PC-9 (cell line): ENCODE measurements around the gene NDUFS5. TPM values are rescaled to one million over a fixed set of nuclear protein-coding genes. Genes with fewer than 3 reads are reported as not detected.
"Not testable (repeated sequence)": the region's sequence is repeated elsewhere in the genome, so short reads cannot be mapped to it uniquely, and the experiment has no call there.

Experiments
- BruUV-seq: library from RNA; stranded (reverse); fragments of 400-500 nt; replicated peaks from 2 replicates; lab custom pipeline; 2021; lab: Mats Ljungman, UMichigan
- CTCF ChIA-PET: fragments of 300-600 bp; sonication (Branson Sonifier 250); formaldehyde crosslinking; loops from one replicate; lab custom pipeline; 2022; ENCODE audit warnings: antibody characterized with exemption; lab: Charles Lee
- POLR2A ChIA-PET: fragments of 300-600 bp; sonication (Branson Sonifier 250); formaldehyde crosslinking; loops from one replicate; lab custom pipeline; 2022; ENCODE audit warnings: antibody characterized with exemption; ENCODE audit not compliant: unreplicated experiment; lab: Charles Lee
- DNase-seq, 2 experiments: peaks; one replicate each; pipeline versions ENCODE4 v3.0.0 to v3.0.0-alpha.2; 2015 to 2022; ENCODE audit warnings: mixed read lengths in 1 of 2
- H2AFZ ChIP-seq: fragments of 200-600 bp; sonication (generic); 2 replicates; pipeline ENCODE4 v1.8.1; 2017; ENCODE audit warnings: antibody characterized with exemption
- H3F3A ChIP-seq: fragments of 200-600 bp; sonication (generic); 2 replicates; pipeline ENCODE4 v1.8.1; 2017; ENCODE audit warnings: antibody characterized with exemption, mild to moderate bottlenecking, low read depth; ENCODE audit not compliant: insufficient read depth
- H3K27ac ChIP-seq: fragments of 200-600 bp; sonication (generic); 2 replicates; pipeline ENCODE4 v1.6.1; 2016; ENCODE audit warnings: mixed run types
- H3K27me3 ChIP-seq: fragments of 200-600 bp; sonication (generic); 2 replicates; pipeline ENCODE4 v1.6.1; 2016; ENCODE audit warnings: low read depth, mixed run types; ENCODE audit not compliant: insufficient read depth
- H3K36me3 ChIP-seq: fragments of 200-600 bp; sonication (generic); 2 replicates; pipeline ENCODE4 v1.6.1; 2016; ENCODE audit warnings: low read depth, mixed run types
- H3K4me1 ChIP-seq: fragments of 200-600 bp; sonication (generic); replicated peaks from 2 replicates; pipeline ENCODE4 v1.6.1; 2016; ENCODE audit warnings: mixed run types; ENCODE audit not compliant: insufficient read depth
- H3K4me2 ChIP-seq: fragments of 200-600 bp; sonication (generic); 2 replicates; pipeline ENCODE4 v1.6.1; 2017; ENCODE audit warnings: mixed run types
- H3K4me3 ChIP-seq: fragments of 200-600 bp; sonication (generic); 2 replicates; pipeline ENCODE4 v1.6.1; 2016; ENCODE audit warnings: mixed run types
- H3K79me2 ChIP-seq: fragments of 200-600 bp; sonication (generic); 2 replicates; pipeline ENCODE4 v1.6.1; 2017; ENCODE audit warnings: low read depth, mixed run types
- H3K9me2 ChIP-seq: fragments of 200-600 bp; sonication (generic); 2 replicates; pipeline ENCODE4 v1.8.1; 2017; ENCODE audit warnings: mild to moderate bottlenecking; ENCODE audit not compliant: insufficient read depth
- H3K9me3 ChIP-seq: fragments of 200-600 bp; sonication (generic); 2 replicates; pipeline ENCODE4 v1.8.1; 2016; ENCODE audit warnings: low read depth; ENCODE audit not compliant: insufficient read depth
- H4K20me1 ChIP-seq: fragments of 200-600 bp; sonication (generic); 2 replicates; pipeline ENCODE4 v1.8.1; 2017; ENCODE audit not compliant: insufficient read depth
- EZH2 ChIP-seq: fragments of 200-600 bp; sonication (generic); IDR thresholded peaks from 2 replicates; pipeline ENCODE4 v1.8.0; 2017; ENCODE audit warnings: antibody characterized with exemption, low read depth
- intact Hi-C: fragments of 100-400 bp; cut with micrococcal nuclease; formaldehyde crosslinking; loops from one replicate; pipeline ENCODE4 v1.10.0; 2022; ENCODE audit not compliant: unreplicated experiment
- total RNA-seq: library from RNA; stranded (reverse); gene quantifications from 2 replicates; pipeline ENCODE4 v1.2.3, GENCODE V29; 2021
- TF ChIP-seq, protein P1 (sequence below): fragments of 200-600 bp; sonication (generic); conservative IDR thresholded peaks from 2 replicates; pipeline ENCODE4 v1.6.1; 2017; ENCODE audit warnings: mixed run types, antibody characterized with exemption, mild to moderate bottlenecking, moderate library complexity

NDUFS5 gene
- total RNA-seq, 1 experiment from 2014 or later: 498 TPM

DNA sequence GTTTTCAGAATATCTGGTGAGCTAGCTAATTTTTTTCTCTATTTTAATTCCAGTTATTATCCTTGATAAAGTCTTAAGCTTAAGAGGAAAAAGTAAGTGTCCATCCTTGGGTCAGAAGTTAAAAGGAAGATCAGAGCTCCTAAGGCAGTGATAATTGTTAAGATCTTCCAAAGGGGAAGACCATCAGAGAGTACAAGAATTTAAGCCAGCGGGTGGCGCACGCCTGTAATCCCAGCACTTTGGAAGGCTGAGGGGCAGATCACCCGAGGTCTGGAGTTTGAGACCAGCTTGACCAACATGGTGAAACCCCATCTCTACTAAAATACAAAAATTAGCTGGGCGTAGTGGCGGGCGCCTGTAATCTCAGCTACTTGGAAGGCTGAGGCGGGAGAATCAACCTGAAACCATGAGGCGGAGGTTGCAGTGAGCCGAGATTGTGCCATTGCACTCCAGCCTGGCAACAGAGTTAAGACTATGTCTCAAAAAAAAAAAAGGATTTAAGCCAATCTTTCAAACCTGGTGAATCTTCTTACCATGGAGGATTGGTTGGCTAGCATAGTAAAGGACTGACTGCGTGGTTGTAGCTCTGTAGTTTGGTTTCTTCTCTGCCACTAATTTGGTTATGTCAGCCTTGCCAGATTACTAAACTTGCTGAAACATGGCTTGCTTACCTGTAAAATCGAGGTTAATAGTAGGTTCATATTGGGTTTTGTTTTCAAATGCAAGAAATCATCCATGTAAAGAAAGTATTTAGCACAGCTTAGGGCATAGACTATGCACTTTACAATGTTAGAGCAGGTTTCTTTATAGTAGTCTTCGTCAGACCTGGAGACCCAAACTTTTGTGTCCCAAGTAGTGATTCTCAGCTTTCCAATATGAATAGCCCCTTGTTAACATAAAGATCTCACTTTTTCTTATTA, 19.2 kb upstream of the NDUFS5 start:
- CTCF ChIA-PET: no interaction called here
- POLR2A ChIA-PET: interaction anchor here (0.8 kb wide), 1 partner anchor 19 kb away, joined by 4 read pairs; the partner anchor contains the start of gene NDUFS5
- DNase-seq: no peak
- Histone ChIP-seq H3K4me1 (no peaks in the 10 kb centered on the region; the same call in 1 of the 2 replicates), H3K36me3 (peaks cover 41% of the 10 kb centered on the region), H3K79me2 (no peaks in the 10 kb centered on the region), H3K27me3 (no peaks in the 10 kb centered on the region), H3K9me3 (no peaks in the 10 kb centered on the region), H4K20me1 (peaks cover 3% of the 10 kb centered on the region; the same call in 1 of the 2 replicates), H3K4me3 (no peak overlapping the region), H3K27ac (peak overlapping the region; percentile 66; the same call in 1 of the 2 replicates), H3F3A (peaks cover 46% of the 10 kb centered on the region), H2AFZ (no peak overlapping the region), H3K9me2 (no peaks in the 10 kb centered on the region), H3K4me2 (no peak overlapping the region)
- no peak for TF ChIP-seq EZH2
- TF ChIP-seq, protein P1, sequence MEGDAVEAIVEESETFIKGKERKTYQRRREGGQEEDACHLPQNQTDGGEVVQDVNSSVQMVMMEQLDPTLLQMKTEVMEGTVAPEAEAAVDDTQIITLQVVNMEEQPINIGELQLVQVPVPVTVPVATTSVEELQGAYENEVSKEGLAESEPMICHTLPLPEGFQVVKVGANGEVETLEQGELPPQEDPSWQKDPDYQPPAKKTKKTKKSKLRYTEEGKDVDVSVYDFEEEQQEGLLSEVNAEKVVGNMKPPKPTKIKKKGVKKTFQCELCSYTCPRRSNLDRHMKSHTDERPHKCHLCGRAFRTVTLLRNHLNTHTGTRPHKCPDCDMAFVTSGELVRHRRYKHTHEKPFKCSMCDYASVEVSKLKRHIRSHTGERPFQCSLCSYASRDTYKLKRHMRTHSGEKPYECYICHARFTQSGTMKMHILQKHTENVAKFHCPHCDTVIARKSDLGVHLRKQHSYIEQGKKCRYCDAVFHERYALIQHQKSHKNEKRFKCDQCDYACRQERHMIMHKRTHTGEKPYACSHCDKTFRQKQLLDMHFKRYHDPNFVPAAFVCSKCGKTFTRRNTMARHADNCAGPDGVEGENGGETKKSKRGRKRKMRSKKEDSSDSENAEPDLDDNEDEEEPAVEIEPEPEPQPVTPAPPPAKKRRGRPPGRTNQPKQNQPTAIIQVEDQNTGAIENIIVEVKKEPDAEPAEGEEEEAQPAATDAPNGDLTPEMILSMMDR: no peak
- intact Hi-C loops: no loop called here
- BruUV-seq: no TSS peak

DNA sequence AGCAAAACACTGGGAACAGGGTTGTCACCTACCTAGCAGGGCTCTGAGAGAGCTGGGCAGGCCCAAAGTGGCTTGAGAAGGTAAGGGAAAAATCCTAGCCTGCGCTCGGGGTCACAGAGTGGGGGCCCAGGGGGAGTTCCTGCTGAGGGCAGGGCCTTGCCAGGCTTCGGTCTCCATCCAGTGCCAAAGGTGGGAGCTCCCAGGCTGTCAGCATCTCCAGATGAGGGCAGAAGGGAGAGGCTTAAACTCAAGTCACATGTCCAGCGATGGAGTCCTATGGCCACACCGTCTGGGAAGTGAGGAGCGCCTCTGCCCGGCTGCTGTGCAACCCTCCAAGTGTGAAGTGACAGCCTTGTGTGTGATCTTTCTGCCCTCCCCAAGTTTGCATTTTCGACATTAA, 11.2 kb upstream of the NDUFS5 start:
- H3K27me3 ChIP-seq, H3K27ac ChIP-seq, DNase-seq, intact Hi-C loops, BruUV-seq, H4K20me1 ChIP-seq, POLR2A ChIA-PET, H3K79me2 ChIP-seq, H3K4me1 ChIP-seq, H2AFZ ChIP-seq, H3K4me2 ChIP-seq, H3K9me2 ChIP-seq, H3K36me3 ChIP-seq, H3K9me3 ChIP-seq, H3K4me3 ChIP-seq: not testable (repeated sequence)
- peaks cover 28% of the 10 kb centered on the region; the same call in 1 of the 2 replicates for H3F3A ChIP-seq
- CTCF ChIA-PET: interaction anchor here (0.7 kb wide), 1 partner anchor 1799 kb away, joined by 3 read pairs; no protein-coding TSS in a partner anchor

DNA sequence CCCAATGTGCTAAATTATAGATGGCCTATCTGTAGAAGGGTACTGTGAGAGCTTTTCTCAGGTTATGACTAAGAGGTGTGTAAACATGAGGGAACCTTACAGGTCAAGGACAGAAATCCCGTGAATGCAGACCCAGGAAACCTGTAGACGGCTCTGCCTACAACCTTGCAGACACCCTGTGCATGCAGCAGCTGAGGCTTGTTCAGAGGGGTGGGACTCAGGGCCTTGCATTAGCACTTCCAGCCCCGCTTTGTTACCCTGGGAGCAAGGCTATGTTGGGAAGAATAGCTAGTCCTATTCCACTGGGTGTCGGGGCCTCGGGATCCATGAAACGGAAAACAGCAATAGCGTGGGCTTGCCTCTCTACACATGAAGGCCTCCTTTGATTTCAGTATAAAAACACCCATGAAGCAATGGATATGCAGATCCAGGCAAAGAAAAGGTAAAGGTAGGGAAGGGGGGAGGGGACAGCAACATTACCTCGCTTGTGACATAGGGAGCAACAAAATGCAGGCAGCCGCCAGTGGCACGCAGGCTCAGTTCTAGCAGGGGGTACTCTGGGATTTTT, 9.5 kb upstream of the NDUFS5 start:
- Histone ChIP-seq H2AFZ (no peak overlapping the region), H3K27me3 (no peaks in the 10 kb centered on the region), H3F3A (peaks cover 20% of the 10 kb centered on the region; the same call in 1 of the 2 replicates), H3K9me3 (no peaks in the 10 kb centered on the region), H3K9me2 (no peaks in the 10 kb centered on the region), H3K4me3 (no peak overlapping the region), H3K36me3 (no peaks in the 10 kb centered on the region; the same call in 1 of the 2 replicates), H4K20me1 (no peaks in the 10 kb centered on the region), H3K79me2 (no peaks in the 10 kb centered on the region), H3K4me2 (no peak overlapping the region), H3K4me1 (0 out of 2 replicates have a peak, but pooled peaks cover 5% of the 10 kb centered on the region), H3K27ac (no peak overlapping the region)
- ChIA-PET POLR2A (no interaction called here), CTCF (no interaction called here)
- intact Hi-C loops: no loop called here
- DNase-seq: no peak
- BruUV-seq: no TSS peak
- TF ChIP-seq, protein P1: no peak
- no peak for TF ChIP-seq EZH2
